Hematopoietic multipotent progenitor cell treated with erythropoietin and hydrocortisone succinate and interleukin-3 and kit ligand, for 8 days (in vitro differentiated cells): ENCODE results near the gene MBNL2.

Experiments used
- DNase-seq: peaks from one replicate; pipeline ENCODE4 v3.0.0-alpha.2; 2015

Gene MBNL2

GRCh38 chr13:97306106-97306505 lies 84.0 kb downstream of the MBNL2 start:
- DNase-seq = no peak

- no peak for DNase-seq
Observed at GRCh38 chr13:97306645-97307044, 84.5 kb downstream of the MBNL2 start.

GRCh38 chr13:97307118-97307881 lies 85.2 kb downstream of the MBNL2 start:
- DNase-seq = no peak

GRCh38 chr13:97307882-97308624 lies 85.9 kb downstream of the MBNL2 start:
- DNase-seq = no peak

- no peak for DNase-seq
Observed at GRCh38 chr13:97308735-97309429, 86.7 kb downstream of the MBNL2 start.

- no peak for DNase-seq
Observed at GRCh38 chr13:97310809-97311436, 88.8 kb downstream of the MBNL2 start.

GRCh38 chr13:97311956-97312355 lies 89.8 kb downstream of the MBNL2 start:
- no peak for DNase-seq

- no peak for DNase-seq
Observed at GRCh38 chr13:97313551-97314260, 91.6 kb downstream of the MBNL2 start.

GRCh38 chr13:97316390-97316789 lies 94.3 kb downstream of the MBNL2 start:
- DNase-seq = no peak

- DNase-seq = no peak
Observed at GRCh38 chr13:97317933-97318332, 95.8 kb downstream of the MBNL2 start.

- no peak for DNase-seq
Observed at GRCh38 chr13:97318532-97318931, 96.4 kb downstream of the MBNL2 start.

GRCh38 chr13:97319113-97319720 lies 97.1 kb downstream of the MBNL2 start:
- DNase-seq = peak; percentile 45

- no peak for DNase-seq
Observed at GRCh38 chr13:97321101-97321500, 99.0 kb downstream of the MBNL2 start.

GRCh38 chr13:97321616-97322321 lies 99.6 kb downstream of the MBNL2 start:
- DNase-seq = no peak

GRCh38 chr13:97322740-97323342 lies 100.7 kb downstream of the MBNL2 start:
- no peak for DNase-seq

- no peak for DNase-seq
Observed at GRCh38 chr13:97324115-97324514, 102.0 kb downstream of the MBNL2 start.

- DNase-seq = no peak
Observed at GRCh38 chr13:97325738-97326137, 103.6 kb downstream of the MBNL2 start.

GRCh38 chr13:97327086-97327485 lies 105.0 kb downstream of the MBNL2 start:
- DNase-seq = peak; percentile 92

- DNase-seq = peak; percentile 99
Observed at GRCh38 chr13:97327506-97328221, 105.5 kb downstream of the MBNL2 start.

- no peak for DNase-seq
Observed at GRCh38 chr13:97328222-97328790, 106.2 kb downstream of the MBNL2 start.
